ENCODE data around the gene COBL.
A peak's percentile ranks its signal among the peaks of the same experiment; 100 is the strongest.

COBL gene

DNA sequence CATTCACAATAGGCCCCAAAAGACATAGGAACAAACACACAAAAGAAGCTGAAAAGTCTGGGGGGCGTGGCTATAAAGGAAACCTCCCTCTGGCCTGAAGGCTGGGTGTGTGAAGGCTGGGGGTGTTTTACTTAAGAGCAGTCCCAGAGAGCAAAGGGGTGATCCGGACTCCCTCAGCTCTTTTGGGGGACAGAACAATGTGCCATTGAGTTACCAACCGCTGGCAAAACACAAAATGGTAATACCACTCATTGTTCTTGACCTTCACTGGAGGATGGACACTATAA lies 189.0 kb downstream of the COBL start:
- H3K36me3 Mint-ChIP-seq (ENCODE audit: low read depth), result no peaks in the 10 kb centered on the region
- H3K4me1 Mint-ChIP-seq (ENCODE audit: low read depth), result peaks cover 8% of the 10 kb centered on the region
- H3K9me3 Mint-ChIP-seq, result peaks cover 2% of the 10 kb centered on the region
- no peak overlapping the region for H3K4me3 Mint-ChIP-seq
- H3K27me3 Mint-ChIP-seq (ENCODE audit: low read depth), result no peaks in the 10 kb centered on the region
- H3K27ac Mint-ChIP-seq, result no peak overlapping the region

DNA sequence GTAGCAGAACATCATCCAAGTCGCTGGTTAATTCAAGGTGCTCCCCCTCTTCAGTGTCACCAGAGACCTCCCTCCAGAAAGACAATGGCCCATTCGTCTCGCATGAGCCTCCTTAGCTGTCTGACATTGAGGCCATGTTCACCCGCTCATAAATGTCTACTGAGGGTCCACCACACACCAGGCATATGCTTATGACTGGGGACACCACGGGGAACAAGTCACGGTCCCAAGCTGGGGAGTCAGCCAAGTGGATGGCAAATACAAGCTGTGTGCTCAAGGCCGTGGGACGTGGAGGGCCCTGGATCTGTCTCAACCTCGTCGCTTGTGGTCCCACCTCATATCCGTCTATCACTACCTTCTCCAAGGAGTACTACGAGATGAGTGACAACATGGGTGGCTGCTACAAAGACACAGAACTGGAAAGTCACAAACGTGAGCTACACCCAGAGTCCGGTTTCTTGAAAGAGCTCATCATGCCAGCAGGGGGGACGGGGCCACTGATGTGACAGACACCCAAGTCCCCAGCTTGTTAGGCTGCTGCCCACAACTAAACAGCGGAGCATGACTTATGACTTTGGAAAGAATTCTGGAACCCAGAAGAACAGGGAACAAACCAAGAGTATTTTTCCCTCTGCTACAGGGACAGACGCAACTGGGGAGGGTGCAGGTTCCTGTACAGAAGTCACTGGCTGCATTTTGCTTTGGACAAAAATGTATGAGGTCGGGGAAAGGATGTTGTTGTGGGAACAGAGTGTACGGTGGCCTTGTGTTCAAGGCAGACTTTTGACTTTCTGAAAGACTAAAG lies 189.6 kb downstream of the COBL start:
- H3K36me3 Mint-ChIP-seq (ENCODE audit: low read depth), result no peaks in the 10 kb centered on the region
- H3K4me3 Mint-ChIP-seq, result no peak overlapping the region
- H3K9me3 Mint-ChIP-seq, result no peaks in the 10 kb centered on the region
- no peak overlapping the region for H3K27ac Mint-ChIP-seq
- peaks cover 13% of the 10 kb centered on the region for H3K4me1 Mint-ChIP-seq (ENCODE audit: low read depth)
- no peaks in the 10 kb centered on the region for H3K27me3 Mint-ChIP-seq (ENCODE audit: low read depth)

DNA sequence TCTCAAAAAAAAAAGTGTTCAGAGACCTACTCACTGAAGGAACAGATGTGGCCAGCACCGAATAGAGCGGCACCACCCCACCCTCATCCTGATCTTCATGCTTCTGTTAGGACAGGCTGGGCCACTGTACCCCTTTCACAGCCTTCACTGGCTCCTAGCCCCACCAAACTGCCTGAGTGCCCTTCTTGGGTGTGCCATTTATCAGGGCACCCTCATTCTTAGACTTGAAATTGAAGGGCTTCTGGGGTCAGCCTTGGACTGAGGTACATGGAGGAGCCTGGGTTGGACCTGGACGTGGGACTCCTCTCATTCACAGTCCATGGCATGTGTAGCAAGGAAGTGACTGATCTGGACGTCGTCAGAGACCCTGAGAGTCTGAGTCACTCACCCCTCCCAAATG lies 190.3 kb downstream of the COBL start:
- Mint-ChIP-seq H3K27ac (no peak overlapping the region), H3K9me3 (no peaks in the 10 kb centered on the region), H3K27me3 (ENCODE audit: low read depth) (no peaks in the 10 kb centered on the region), H3K4me1 (ENCODE audit: low read depth) (peaks cover 20% of the 10 kb centered on the region), H3K36me3 (ENCODE audit: low read depth) (no peaks in the 10 kb centered on the region), H3K4me3 (no peak overlapping the region)

DNA sequence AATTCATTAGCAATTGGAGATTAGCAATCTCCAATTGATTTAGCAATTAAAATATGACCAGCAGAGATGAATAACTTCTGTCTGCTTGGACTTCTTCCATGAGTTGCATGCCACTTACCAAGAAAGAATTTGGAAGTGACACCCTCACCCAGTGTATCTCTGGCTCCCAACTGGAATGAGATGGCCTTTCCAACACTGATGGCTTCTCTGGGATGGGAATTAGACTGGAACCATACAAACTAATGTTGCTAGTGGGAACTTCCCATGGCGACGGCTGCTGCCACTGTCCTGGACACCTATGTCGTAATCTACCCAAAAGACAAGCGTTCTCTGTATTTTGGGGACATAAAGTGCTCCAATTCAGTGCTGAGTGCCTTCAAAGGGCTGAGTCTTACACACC lies 192.3 kb downstream of the COBL start:
- Mint-ChIP-seq H3K4me3 (no peak overlapping the region), H3K4me1 (ENCODE audit: low read depth) (peaks cover 26% of the 10 kb centered on the region), H3K36me3 (ENCODE audit: low read depth) (no peaks in the 10 kb centered on the region), H3K27ac (no peak overlapping the region), H3K27me3 (ENCODE audit: low read depth) (no peaks in the 10 kb centered on the region), H3K9me3 (no peaks in the 10 kb centered on the region)

DNA sequence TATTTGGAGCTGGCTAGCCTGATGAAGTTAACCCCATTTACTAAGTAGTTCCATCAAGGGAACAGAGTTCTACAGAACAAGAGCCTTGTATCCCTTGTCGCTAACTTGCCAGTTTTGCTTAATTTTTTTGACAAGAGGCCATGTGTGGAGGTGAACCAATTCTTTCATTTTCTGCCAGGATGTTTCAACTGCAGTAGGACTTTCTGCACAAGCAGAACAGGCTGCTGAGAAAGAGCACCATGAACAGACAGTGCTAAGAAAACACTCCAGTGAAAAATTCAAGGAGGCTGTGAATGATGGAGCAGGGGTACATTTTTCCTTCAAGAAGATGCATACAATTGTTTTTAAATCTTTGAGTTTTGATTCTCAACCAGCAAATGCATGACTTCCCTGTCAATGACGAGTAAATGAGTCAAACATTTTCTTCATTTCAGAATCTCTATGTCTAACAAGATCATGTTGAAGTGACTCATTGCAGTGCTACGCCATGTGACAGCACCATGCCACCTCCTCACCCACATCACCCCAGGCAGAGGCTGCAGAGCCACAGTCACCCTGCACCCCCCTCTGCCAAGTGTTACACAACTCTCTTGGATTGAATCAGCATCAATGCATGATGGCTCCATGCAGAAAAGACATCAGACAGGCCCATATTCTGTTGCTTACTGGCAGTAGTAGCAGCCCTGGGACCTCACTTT lies 193.1 kb downstream of the COBL start:
- Mint-ChIP-seq H3K27me3 (ENCODE audit: low read depth) (no peaks in the 10 kb centered on the region), H3K36me3 (ENCODE audit: low read depth) (no peaks in the 10 kb centered on the region), H3K4me1 (ENCODE audit: low read depth) (peaks cover 26% of the 10 kb centered on the region), H3K27ac (peak overlapping the region; percentile 82), H3K4me3 (no peak overlapping the region), H3K9me3 (no peaks in the 10 kb centered on the region)

DNA sequence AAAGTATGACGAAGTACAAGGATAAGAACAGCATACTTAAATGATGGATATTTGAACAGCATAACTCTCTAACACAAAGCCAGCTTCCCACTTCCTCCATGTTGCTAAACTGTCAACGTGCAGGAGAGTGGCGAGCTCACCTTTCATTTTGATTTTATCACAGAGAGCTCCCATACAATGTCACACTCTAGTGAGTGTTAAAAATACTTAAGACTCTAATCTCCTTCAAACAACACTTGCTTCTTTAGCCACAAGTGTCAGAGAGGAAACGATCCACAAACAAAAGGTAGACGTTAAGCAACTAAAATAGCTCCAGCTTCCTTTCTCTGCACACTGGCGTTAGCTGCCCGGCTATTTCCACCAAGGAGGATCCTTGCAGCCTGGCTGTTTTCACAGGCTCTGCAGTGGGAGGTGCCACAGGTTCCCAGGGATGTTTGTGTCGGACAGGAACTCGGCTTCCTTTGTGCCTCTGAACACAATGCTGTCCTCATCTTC lies 194.6 kb downstream of the COBL start:
- H3K9me3 Mint-ChIP-seq, result no peaks in the 10 kb centered on the region
- H3K27ac Mint-ChIP-seq, result peak overlapping the region; percentile 65
- H3K36me3 Mint-ChIP-seq (ENCODE audit: low read depth), result no peaks in the 10 kb centered on the region
- peak overlapping the region; percentile 5 for H3K4me3 Mint-ChIP-seq
- H3K27me3 Mint-ChIP-seq (ENCODE audit: low read depth), result no peaks in the 10 kb centered on the region
- H3K4me1 Mint-ChIP-seq (ENCODE audit: low read depth), result peaks cover 26% of the 10 kb centered on the region

DNA sequence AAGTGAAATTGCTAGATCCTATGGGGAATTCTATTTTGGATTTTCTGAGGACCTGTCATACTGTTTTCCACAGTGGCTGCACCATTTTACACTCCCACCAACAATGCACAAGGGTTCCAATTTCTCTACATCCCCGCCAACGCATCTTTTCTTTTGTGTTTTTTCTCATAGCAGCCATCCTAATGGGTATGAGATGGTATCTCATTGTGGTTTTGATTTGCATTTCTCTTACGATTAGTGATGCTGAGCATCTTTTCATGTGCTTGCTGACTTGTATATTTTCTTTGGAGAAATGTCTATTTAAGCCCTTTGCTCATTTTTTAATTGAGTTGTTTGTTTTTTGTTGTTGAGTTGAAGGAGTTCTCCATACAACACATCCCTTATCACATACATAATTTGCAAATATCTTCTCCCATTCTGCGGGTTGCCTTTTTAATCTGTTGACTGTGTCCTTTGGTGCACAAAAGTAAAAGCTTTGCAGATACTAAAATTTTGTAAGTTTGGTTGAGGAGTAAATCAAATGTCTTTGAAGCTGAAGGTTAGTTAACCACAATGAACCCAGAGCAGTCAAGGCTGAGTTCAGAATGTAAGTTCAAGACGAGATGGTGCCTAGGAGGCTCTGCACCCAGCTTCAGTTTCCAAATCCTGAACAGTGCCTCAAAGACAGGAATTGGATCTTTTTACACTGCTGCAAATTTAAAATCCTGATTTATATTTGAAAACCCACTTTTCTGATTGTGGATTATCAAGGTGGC lies 195.4 kb downstream of the COBL start:
- no peaks in the 10 kb centered on the region for H3K36me3 Mint-ChIP-seq (ENCODE audit: low read depth)
- H3K27me3 Mint-ChIP-seq (ENCODE audit: low read depth), result peaks cover under 1% of the 10 kb centered on the region
- H3K4me1 Mint-ChIP-seq (ENCODE audit: low read depth), result peaks cover 26% of the 10 kb centered on the region
- peak overlapping the region; percentile 65 for H3K27ac Mint-ChIP-seq
- H3K4me3 Mint-ChIP-seq, result peak overlapping the region; percentile 5
- peaks cover under 1% of the 10 kb centered on the region for H3K9me3 Mint-ChIP-seq

DNA sequence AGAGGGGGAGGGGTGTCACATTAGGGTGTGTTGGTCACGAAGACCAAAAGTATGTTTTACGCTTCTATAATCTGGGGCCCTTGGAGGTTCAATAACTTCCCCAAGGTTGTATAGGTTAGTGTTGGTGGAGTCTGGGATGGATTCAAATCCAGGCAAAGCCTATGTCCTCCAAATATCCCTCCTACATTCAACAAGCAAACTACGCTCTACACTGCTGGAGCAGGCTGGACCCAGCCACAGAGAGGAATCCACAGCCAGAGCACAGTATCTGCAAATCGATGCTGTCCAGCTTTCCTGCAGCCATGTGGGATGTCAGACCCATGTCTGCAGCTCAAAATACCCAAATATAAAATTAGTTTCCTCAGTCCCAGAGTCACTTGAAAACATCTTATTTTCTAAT lies 198.0 kb downstream of the COBL start:
- H3K4me3 Mint-ChIP-seq, result no peak overlapping the region
- peaks cover 23% of the 10 kb centered on the region for H3K4me1 Mint-ChIP-seq (ENCODE audit: low read depth)
- H3K9me3 Mint-ChIP-seq, result peaks cover 3% of the 10 kb centered on the region
- H3K27ac Mint-ChIP-seq, result no peak overlapping the region
- peaks cover 12% of the 10 kb centered on the region for H3K27me3 Mint-ChIP-seq (ENCODE audit: low read depth)
- H3K36me3 Mint-ChIP-seq (ENCODE audit: low read depth), result no peaks in the 10 kb centered on the region

DNA sequence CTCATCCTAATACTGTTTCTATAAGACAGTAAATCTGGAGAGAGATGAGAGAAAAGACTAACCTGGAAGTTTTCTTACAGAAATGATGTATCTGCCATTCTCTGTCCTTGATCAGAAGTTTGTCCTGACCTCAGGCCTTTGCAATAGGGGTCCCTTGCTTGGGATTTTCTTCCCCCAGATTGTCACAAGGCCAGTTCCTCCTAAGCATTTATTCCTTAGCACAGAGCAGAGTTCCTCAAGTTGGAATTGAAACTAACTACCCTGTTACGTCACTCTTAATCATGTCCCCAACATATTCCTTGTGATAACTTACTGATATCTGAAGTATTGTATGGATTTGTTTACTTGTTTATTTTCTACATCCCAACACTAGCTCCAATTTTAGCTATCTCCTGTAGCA lies 202.1 kb downstream of the COBL start:
- peaks cover 12% of the 10 kb centered on the region for H3K27me3 Mint-ChIP-seq (ENCODE audit: low read depth)
- H3K36me3 Mint-ChIP-seq (ENCODE audit: low read depth), result no peaks in the 10 kb centered on the region
- H3K9me3 Mint-ChIP-seq, result peaks cover 3% of the 10 kb centered on the region
- no peak overlapping the region for H3K27ac Mint-ChIP-seq
- H3K4me3 Mint-ChIP-seq, result no peak overlapping the region
- no peaks in the 10 kb centered on the region for H3K4me1 Mint-ChIP-seq (ENCODE audit: low read depth)

DNA sequence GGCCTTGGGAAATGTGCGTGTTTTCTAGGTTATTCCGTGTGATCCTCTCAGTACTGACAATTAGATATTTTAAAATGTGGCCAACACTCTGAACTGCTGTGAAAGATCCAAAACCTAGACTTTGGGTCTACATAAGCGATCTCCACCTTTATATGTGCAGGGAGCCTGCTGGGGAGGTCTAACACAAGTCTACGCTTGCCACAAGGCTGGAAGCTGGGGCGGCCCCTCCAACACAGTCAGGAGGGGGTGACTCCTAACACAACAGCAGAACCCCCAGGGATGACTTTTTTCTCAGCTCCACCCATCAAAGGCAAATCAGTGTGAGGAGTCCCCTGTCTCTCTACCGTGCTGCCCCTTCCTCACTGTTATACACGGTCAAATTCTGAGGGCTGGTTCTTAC lies 202.6 kb downstream of the COBL start:
- Mint-ChIP-seq H3K4me1 (ENCODE audit: low read depth) (no peaks in the 10 kb centered on the region), H3K9me3 (peaks cover 3% of the 10 kb centered on the region), H3K27ac (no peak overlapping the region), H3K4me3 (no peak overlapping the region), H3K27me3 (ENCODE audit: low read depth) (peaks cover 12% of the 10 kb centered on the region), H3K36me3 (ENCODE audit: low read depth) (no peaks in the 10 kb centered on the region)

DNA sequence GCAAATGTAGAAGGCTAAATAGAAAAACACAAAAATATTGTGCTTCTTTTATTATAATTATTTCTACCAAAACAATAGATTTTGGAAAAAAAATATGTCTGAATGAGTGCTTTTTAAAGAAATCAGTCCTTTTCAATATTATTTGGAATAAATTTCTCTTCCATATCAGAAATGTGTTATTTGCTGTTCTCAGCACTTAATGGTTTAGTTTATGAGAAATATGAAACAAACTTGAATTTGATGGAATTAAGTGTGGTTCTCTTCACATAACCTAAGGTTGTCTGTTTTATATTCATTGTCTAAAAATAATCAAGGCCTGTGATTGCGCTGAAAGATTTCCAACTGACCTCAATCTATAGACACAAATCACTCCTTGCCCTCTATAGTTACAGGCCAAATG lies 203.0 kb downstream of the COBL start:
- no peak overlapping the region for H3K4me3 Mint-ChIP-seq
- H3K27ac Mint-ChIP-seq, result no peak overlapping the region
- H3K27me3 Mint-ChIP-seq (ENCODE audit: low read depth), result peaks cover 12% of the 10 kb centered on the region
- no peaks in the 10 kb centered on the region for H3K36me3 Mint-ChIP-seq (ENCODE audit: low read depth)
- peaks cover 3% of the 10 kb centered on the region for H3K9me3 Mint-ChIP-seq
- H3K4me1 Mint-ChIP-seq (ENCODE audit: low read depth), result no peaks in the 10 kb centered on the region

DNA sequence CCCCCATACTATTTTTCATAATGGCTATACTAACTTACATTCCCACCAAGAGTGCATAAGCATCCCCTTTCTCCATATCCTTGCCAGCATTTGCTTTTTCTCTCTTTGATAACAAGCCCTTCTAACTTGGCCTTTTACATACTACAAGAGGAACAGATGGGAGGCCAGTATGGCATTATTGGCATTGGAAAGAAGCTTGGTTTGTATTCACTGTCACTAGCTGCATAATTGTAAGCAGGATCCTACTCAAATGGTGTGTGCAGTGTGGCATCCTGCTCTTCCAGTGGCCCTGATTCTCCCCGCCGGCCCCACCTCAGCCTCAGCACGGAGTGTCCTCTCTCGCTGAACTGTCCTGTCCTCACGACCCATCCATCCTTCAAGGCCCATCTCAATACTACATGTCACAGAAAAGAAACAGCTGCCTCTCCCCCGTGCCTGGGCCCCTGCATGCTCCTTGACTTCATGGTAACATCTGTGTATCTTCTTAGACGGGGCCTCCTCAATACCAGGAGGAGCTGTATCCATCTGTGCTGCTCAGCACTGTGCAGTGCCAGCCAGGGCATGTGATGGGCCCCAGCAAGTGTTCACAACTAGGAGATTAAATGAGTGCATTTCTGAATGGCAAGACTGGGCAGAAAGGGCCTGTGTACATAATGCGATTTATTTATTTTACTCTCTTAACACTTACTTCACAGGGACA lies 205.2 kb downstream of the COBL start:
- Mint-ChIP-seq H3K36me3 (ENCODE audit: low read depth) (no peaks in the 10 kb centered on the region), H3K27ac (no peak overlapping the region), H3K27me3 (ENCODE audit: low read depth) (peaks cover 12% of the 10 kb centered on the region), H3K4me3 (no peak overlapping the region), H3K4me1 (ENCODE audit: low read depth) (no peaks in the 10 kb centered on the region), H3K9me3 (peaks cover 3% of the 10 kb centered on the region)

DNA sequence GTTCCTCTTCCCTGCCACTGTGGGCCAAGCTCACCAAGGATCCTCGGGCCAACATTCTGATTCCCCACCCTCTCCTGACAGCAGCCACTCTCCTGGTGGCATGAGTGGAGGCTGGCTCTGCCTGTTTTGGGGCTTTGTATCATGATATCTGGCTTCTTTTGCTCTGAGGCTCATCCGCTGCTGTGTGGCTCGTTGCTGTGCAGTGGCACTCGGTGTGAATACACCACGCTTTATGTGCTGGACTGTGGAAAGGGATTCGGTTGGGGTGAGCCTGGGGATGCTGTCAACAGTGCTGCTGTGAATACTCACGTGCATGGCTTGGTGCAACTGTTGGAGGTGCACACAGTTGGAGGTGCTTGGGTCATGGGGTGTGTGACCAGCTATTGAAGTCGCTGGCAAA lies 208.5 kb downstream of the COBL start:
- Mint-ChIP-seq H3K27ac (no peak overlapping the region), H3K4me1 (ENCODE audit: low read depth) (no peaks in the 10 kb centered on the region), H3K9me3 (no peaks in the 10 kb centered on the region), H3K4me3 (no peak overlapping the region), H3K27me3 (ENCODE audit: low read depth) (no peaks in the 10 kb centered on the region), H3K36me3 (ENCODE audit: low read depth) (no peaks in the 10 kb centered on the region)

DNA sequence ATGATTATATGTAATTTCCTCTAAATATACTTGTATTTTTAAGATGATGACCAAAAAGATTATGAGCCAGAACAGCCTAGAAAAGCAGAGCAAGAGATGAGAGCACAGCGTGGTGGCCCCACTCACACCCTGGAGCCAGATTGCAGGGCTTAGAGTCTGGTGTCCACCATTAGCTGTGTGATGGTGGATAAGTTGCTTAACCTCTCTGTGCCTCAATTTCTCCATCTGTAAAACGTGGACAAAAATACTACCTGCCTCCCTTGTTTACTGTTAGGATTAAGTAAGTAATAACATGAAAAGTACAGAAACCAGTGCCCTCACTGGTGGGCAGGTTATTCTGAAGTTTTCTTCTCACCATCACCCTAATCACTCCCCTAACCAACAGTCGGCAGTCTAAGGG lies 212.3 kb downstream of the COBL start:
- Mint-ChIP-seq H3K4me1 (ENCODE audit: low read depth) (no peaks in the 10 kb centered on the region), H3K36me3 (ENCODE audit: low read depth) (no peaks in the 10 kb centered on the region), H3K9me3 (no peaks in the 10 kb centered on the region), H3K4me3 (no peak overlapping the region), H3K27me3 (ENCODE audit: low read depth) (peaks cover 3% of the 10 kb centered on the region), H3K27ac (no peak overlapping the region)
